Erythroblast (primary cell): ENCODE measurements around the gene XAF1.

ENCODE experiments used
- GATA1 ChIP-seq: IDR thresholded peaks from 2 replicates; pipeline ENCODE4 v1.6.1; 2011; ENCODE audit warnings: low read depth, mild to moderate bottlenecking, control low read depth, low read length, moderate library complexity
- POLR2A ChIP-seq: IDR thresholded peaks from 2 replicates; pipeline ENCODE4 v1.6.1; 2011; ENCODE audit warnings: mild to moderate bottlenecking, low read length

DNA sequence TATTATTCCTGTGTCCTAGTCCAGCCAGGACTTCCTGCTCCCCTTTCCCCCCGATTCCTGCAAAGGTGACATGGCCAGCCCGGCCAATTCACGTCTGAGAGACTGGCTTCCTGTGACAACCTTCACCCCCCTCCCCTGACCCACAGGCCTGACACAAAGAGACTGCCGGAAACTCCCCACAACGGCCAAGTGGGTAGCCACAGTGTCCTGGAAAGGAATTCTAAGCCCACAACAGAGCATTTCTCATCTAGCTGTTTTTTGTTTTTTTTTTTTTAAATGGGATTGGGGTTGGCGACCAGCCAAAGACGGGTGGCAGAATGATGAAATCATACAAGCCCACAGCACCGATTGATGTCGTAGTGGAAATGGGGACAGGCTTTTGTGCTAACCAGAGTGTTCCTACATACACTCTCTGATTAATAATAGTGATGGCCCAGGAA is 2.8 kb upstream of the XAF1 start:
- TF ChIP-seq POLR2A (no peak), GATA1 (no peak)
